ENCODE data around the gene NES.
A peak's percentile ranks its signal among the peaks of the same experiment; 100 is the strongest.

NES gene

DNA sequence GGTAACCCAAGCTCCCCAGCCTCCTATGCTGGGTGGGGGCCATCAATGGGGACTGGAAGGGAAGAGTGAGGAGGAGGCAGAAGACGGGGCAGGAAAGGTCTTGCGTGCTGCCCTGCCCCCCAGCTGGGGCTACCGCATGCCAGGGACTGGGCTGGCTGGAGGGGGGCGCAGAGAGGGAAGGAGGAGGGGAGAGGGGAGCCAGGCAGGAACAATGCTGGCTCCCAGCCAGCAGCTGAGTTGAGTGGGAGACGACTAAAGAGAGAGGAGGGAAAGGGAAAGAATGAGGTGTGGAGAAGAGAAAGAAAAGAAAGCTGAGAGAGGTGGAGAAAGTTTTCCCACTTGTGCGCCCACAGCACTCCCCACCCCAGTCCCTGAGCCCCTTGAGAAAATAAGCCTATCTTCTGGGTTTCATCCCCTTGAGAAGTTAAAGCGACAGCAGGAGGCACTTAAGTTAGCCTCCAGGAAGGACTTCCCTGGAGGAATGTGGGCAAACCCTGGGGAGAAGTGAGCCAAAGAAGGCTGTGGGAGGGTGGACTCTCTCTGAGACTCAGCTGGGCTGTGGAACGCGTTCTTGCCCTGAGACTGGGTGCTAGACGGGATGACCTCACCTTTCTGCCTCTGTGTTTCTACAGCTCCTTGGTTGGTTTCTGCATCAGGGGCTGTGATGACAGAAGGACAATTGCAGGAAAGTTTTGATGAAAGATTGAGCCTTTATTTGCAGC, 12.9 kb upstream of the NES start:
- TF ChIP-seq, protein P1, sequence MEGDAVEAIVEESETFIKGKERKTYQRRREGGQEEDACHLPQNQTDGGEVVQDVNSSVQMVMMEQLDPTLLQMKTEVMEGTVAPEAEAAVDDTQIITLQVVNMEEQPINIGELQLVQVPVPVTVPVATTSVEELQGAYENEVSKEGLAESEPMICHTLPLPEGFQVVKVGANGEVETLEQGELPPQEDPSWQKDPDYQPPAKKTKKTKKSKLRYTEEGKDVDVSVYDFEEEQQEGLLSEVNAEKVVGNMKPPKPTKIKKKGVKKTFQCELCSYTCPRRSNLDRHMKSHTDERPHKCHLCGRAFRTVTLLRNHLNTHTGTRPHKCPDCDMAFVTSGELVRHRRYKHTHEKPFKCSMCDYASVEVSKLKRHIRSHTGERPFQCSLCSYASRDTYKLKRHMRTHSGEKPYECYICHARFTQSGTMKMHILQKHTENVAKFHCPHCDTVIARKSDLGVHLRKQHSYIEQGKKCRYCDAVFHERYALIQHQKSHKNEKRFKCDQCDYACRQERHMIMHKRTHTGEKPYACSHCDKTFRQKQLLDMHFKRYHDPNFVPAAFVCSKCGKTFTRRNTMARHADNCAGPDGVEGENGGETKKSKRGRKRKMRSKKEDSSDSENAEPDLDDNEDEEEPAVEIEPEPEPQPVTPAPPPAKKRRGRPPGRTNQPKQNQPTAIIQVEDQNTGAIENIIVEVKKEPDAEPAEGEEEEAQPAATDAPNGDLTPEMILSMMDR (IDR thresholded peaks at IDR 0.05; ENCODE audit: low read length, missing control alignments) = no peak
- DNase-seq (ENCODE audit: low read depth) = peak; percentile 53
- H3K4me3 ChIP-seq (replicated peaks; ENCODE audit: low read depth, low read length) = peak overlapping the region; percentile 0

DNA sequence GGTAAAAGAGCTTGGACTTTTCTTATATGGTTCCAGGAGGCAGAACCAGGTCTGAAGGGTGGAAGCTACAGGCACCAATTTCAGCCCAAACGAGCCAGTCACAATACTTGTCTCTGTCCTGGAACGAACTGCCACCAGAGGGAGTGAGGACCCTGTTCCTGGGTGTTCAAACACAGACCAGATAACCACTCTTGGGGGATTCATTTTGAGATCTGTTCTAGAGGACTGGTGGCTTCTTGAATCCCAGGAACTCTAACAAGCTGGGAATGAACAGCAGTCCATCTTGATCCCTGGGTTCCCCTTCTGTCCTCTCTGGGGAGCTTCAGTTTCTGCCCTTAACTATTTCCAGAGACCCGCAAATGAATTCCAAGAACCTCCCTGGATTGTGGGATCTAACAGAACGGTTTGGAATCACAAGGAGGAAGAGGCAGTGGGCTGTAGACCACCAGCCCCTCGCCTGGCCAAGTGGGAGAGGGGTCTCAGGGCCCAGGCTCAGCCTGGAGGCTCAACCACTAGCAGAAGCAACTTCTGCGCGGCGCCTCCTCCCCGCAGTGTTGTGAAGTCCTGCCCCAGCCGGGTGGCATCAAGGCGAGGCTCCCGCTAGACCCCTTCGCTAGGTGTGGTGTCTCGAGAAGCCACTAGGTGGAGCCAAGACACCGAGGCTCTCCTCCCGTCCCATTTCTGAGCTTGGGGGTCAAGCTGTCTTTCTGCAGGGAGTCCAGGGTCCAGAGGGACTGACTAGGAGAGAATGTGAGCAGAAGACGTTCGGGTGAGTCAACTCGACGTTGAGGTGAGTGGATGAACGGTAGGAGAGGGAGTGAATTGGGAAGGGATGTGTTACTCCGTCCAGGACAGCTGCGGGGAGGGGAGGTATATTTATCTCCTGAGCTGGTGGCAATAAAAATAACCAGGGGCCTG, 12.1 kb upstream of the NES start:
- peak; percentile 86 for DNase-seq (ENCODE audit: low read depth)
- TF ChIP-seq, protein P1 (IDR thresholded peaks at IDR 0.05; ENCODE audit: low read length, missing control alignments) = peak; percentile 92
- peak overlapping the region; percentile 0 for H3K4me3 ChIP-seq (replicated peaks; ENCODE audit: low read depth, low read length)

DNA sequence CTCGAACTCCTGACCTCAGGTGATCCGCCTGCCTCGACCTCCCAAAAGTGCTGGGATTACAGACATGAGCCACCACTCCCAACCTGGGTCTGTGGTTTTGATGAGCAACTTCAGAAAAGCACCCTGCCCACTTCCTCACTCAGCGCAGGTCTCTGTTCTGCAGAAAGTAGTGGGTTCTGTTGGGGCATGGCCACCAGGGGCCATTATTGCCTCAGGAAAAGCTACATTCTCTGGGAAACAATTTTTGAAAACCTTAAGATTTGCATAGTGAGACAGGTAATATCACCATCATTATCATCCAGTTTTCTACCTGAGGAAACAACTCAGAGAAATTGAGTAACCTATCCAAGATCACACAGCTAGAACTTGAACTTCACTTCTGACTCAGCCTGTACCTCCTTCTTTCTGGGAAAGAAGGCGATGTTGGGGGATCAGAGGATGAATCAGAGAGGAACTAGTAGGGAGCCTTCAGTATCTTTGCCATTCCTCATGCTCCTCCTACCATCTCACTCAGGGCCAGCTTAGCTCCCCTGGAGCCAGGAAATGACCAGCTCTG, 7.1 kb upstream of the NES start:
- no peak for DNase-seq (ENCODE audit: low read depth)
- no peak overlapping the region for H3K4me3 ChIP-seq (replicated peaks; ENCODE audit: low read depth, low read length)
- TF ChIP-seq, protein P1 (IDR thresholded peaks at IDR 0.05; ENCODE audit: low read length, missing control alignments) = no peak

DNA sequence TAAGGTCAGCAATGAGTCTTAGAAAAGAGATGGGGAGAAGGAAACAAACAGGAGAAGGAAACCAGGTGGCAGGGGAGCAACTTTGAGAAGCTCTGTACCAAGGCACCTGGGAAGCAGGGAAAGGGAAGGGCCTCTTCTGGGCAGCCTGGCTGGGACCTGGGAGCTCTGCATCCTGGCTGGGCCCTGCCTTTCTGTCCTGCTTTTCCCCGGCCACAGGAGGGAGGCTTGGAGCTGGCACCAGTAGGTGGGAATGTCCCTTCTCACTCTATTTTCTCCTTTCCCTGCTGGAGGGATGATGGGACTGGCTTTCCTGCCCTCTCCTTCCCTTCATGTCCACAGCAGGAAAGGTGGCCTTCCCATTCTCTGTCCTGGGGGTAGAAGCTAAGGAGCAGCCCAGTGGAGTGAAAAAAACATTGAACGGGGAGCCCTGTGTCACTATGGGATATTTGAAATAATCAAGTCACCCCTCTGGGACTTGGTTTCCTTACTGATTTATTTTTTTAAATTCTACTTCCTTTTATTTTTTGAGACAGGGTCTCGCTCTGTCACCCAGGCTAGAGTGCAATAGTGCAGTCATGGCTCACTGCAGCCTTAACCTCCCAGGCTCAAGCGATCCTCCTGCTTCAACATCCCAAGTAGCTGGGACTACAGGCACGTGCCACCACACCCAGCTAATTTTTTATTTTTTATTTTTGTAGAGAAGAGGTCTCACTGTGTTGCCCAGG, 5.1 kb upstream of the NES start:
- no peak for DNase-seq (ENCODE audit: low read depth)
- TF ChIP-seq, protein P1 (IDR thresholded peaks at IDR 0.05; ENCODE audit: low read length, missing control alignments) = peak; percentile 7
- H3K4me3 ChIP-seq (replicated peaks; ENCODE audit: low read depth, low read length) = no peak overlapping the region

DNA sequence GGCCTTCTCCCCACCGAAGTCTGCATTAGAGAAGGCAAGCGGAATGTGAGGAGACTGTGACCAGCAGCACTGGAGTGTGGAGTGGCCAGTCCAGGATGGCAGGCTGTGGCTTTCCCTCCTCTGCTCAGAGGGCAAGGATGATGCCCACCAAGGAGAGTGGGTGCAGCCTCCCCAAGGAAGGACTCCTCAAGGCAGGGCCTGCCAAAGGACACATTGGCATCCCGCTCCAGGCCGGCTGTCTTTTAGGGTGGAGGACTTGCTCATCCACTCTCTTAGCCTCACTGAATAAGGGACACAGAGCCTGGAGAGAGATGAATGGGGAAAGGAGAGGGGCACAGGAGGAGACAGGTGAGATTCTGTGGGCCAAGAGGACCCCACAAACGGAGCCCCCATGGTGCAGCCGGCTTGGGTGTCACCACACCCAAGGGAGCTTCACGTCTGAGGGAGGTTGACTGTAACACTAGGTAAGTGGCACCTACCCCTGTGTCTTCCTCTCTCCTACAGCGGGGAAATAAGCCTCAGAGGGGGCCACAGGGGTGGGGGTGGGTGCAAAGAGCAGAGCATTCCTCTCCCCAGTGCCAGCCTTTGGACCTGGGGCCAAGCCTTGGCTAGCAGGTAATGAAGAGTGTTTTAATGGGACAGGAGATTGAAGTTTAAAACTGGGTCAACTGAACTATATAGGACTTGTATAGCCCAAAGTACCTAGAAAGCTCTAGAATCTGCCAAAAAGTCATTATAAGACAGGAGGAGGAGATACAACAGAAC, 4.2 kb upstream of the NES start:
- TF ChIP-seq, protein P1 (IDR thresholded peaks at IDR 0.05; ENCODE audit: low read length, missing control alignments) = no peak
- DNase-seq (ENCODE audit: low read depth) = no peak
- H3K4me3 ChIP-seq (replicated peaks; ENCODE audit: low read depth, low read length) = no peak overlapping the region

DNA sequence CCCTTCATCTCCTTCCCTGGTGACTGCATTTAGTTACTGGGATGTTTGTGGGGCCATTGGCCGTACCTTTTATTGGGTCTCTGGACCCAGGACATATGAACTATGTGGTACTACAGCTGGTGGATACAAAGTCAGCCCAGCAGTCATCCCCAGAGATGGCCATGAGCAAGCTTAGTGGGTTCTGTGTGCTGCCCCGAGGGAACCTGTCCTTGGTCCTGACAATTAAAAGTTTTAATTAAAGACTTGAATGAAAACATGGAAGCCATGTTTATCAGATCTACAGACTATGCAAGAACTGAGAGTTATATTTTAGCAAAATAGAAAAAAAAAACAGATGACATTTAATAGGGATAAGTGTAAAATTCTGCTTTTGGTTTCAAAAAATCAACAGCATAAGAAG, 2.8 kb upstream of the NES start:
- DNase-seq (ENCODE audit: low read depth) = no peak
- H3K4me3 ChIP-seq (replicated peaks; ENCODE audit: low read depth, low read length) = no peak overlapping the region
- TF ChIP-seq, protein P1 (IDR thresholded peaks at IDR 0.05; ENCODE audit: low read length, missing control alignments) = no peak
